Subcutaneous adipose tissue (tissue), 4 donors: ENCODE data around the gene PRKG1. TPM values are rescaled to one million over a fixed set of nuclear protein-coding genes. Genes with fewer than 3 reads are reported as not detected.

ENCODE experiments used
- CTCF ChIP-seq: fragments of 450-650 bp; IDR thresholded peaks from one replicate; pipeline ENCODE4 v1.5.1; 2016; ENCODE audit warnings: low read depth, mild to moderate bottlenecking, control low read depth, antibody characterized with exemption, moderate library complexity
- total RNA-seq, 4 donors: library from RNA; depleted of rRNA; stranded (reverse); fragments of >200 nt; gene quantifications; one replicate each; pipeline ENCODE4 v1.1.0, GENCODE V29; 2016

PRKG1 gene
- total RNA-seq, 4 donors from 2014 or later: 7.6 to 17.2 (median 10.7) TPM

- TF ChIP-seq CTCF: no peak
Measured at GRCh38 chr10:52313256-52313932, 1239.1 kb downstream of the PRKG1 start.

DNA sequence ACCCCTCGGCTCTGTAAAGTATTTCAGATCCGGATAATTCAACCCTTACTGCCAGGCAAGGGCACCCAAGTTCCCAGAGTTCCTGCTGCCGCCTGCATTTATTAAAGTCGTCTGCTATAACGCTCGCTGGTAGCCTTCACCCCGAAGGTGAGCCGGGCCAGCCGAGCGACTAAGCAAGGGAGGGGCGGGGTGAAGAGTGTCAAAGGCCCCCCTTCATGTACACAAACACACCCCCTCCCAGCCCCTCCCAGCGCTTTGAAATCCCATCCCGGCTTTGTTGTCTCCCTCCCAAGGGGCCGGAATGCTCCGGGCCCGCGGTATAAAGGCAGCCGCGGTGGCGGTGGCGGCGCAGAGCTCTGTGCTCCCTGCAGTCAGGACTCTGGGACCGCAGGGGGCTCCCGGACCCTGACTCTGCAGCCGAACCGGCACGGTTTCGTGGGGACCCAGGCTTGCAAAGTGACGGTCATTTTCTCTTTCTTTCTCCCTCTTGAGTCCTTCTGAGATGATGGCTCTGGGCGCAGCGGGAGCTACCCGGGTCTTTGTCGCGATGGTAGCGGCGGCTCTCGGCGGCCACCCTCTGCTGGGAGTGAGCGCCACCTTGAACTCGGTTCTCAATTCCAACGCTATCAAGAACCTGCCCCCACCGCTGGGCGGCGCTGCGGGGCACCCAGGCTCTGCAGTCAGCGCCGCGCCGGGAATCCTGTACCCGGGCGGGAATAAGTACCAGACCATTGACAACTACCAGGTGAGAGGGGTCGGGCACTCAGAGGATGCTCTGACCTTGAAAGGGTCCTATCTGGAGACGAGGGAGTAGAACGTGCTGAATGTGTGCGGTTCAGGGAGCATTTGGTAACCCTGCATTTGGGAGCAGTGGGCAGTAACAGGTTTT is 1239.9 kb downstream of the PRKG1 start, which contains the start of gene DKK1:
Gene DKK1 (plus strand): TSS at position 349 of the 889 bp plus-strand sequence. CDS start 154 bp downstream, at position 503.
- no peak for TF ChIP-seq CTCF

- TF ChIP-seq CTCF: no peak
Measured at GRCh38 chr10:52314822-52315552, 1240.7 kb downstream of the PRKG1 start.

DNA sequence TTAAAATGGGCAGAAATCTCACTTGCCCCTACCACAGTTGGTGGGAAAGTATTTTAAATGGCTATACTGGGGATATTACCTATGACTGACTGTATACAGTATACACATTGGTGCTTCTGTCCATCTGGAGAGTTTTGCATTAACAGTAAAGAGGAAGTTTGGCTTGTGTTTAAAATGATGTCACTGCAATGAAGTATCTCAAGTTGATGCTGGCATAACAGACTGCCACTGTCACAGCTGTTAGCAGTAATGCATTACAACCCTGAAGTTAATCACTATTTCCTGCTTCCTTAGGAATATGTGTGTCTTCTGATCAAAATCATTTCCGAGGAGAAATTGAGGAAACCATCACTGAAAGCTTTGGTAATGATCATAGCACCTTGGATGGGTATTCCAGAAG is 1241.7 kb downstream of the PRKG1 start:
- TF ChIP-seq CTCF: no peak

DNA sequence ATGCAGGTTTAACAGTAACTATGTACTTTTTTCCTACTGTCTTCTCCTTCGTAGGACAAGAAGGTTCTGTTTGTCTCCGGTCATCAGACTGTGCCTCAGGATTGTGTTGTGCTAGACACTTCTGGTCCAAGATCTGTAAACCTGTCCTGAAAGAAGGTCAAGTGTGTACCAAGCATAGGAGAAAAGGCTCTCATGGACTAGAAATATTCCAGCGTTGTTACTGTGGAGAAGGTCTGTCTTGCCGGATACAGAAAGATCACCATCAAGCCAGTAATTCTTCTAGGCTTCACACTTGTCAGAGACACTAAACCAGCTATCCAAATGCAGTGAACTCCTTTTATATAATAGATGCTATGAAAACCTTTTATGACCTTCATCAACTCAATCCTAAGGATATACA is 1242.2 kb downstream of the PRKG1 start:
- TF ChIP-seq CTCF: no peak

DNA sequence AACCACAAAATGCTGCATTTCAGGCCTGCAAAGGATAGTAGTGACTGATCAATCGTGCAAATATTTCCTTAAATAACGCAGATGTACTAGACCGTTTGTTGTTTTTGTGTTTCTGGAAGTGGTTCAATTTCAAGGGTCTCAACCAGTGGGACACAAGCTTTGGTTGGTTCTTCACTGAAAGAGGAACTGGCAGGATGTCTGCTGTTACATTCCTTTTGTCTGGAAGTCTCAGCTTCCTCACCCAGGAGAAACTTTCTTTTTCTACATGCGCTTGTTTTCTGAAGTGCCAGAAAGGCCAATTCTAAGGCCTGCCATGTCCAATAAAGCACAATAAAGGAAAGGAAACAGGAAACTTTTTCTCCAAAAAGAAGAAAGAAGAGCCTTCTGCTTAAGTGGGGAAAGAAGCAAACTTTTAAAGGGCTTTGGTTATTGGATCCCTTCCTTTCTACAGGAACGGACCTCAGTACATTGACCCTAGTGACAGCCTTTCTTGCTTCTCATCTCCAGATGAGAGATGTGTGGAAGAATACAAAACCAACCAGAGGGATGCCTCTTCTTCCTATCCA is 1243.9 kb downstream of the PRKG1 start:
- TF ChIP-seq CTCF: no peak
